ENCODE data around the gene NTSR2.

The NTSR2 gene

DNA sequence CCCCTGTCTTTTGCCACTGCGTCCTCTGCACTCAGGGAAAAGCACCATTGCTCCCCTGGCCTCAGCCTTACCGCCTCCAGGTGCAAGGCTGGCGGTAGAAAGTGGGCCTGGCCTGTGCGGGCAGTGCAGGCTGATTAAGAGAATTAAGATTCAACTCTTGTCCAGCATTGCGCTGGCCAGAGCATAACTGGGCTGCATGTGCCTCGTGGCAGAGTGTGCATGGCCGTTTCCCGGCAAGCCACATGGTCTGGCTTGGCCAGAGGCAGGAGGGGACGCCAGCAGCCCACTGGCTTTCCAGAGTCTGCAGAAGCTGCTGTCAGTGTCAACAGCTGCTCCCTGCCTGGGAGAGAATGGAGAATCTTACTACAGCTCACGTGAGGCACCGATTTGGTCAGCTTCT lies 12.3 kb downstream of the NTSR2 start:
- DNase-seq (ENCODE audit: low read depth) = no peak

DNA sequence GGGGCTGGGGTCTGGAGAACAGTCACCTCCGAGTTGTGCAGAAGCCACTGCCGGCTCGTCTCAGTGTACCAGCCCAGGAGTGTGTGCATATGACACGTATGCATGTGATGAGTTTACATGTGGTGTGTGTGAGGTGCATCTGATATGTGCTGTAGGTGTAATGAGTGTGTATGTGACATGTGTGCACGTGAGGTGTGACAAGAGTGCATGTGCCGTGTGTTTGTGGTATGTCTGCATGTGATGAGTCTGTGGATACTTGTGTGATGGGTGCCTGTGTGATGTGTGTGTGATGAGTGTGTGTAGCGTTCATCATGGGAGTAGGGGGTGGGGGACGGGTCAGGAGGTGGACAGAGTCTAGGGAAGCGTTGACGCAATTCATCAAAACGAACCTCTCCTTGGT lies 12.8 kb downstream of the NTSR2 start:
- no peak for DNase-seq (ENCODE audit: low read depth)

DNA sequence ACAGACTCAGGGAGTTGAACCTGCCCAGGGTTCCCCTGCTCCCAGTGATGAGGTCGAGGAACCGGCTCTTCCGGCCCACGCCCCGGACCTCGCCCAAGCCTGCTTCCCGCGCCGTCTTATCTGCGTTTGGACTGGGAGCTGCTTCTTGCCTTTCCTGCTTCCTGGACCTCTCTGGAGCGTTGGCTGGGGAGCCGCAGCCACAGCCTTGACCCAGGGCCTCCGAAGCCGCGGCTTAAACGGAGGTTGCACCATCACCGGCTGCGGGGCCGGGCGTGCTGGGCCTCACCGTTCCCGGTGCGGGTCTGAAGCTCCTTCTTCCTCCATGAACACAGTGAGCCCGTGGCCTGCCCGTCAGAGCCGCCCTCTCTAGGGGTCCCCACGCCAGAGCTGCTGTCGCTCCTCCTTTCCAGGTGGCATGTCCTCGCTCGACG lies 13.3 kb downstream of the NTSR2 start:
- DNase-seq (ENCODE audit: low read depth) = no peak

DNA sequence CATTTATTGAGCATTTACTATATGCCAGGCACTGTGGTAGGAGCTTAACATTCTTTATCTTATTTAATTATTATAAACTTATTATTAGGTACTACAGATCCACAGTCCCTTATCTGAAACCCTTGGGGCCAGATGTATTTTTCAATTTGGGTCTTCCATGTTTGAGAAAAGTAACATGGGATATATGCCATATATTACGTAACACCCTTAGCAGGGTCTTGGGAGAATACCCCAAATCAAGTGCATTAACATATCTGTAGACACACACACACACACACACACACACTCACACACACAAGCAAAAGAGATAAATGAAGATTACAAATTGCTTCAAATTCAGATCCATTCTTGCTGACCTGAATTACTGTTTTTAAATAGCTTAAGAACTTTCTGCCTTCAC lies 13.7 kb downstream of the NTSR2 start:
- no peak for DNase-seq (ENCODE audit: low read depth)

DNA sequence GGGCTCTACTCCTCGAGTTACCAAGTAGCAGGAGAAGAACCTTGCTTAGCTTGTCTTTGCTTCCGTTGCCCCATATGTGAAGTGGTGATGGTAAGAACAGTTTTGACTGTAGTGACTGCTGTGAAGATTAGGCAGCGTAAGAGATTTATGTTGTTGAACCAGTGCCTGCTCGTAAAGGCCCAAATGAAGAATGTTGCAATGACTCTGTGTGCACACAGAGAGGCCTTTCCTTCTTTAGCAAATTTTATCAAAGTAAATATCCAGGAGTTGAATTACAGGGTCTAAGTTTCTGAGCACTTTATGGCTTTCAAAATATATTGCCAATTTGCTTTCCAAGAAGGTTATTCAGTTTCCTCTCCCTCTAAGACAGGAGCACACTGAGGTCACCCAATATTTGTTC lies 14.5 kb downstream of the NTSR2 start:
- DNase-seq (ENCODE audit: low read depth) = no peak

DNA sequence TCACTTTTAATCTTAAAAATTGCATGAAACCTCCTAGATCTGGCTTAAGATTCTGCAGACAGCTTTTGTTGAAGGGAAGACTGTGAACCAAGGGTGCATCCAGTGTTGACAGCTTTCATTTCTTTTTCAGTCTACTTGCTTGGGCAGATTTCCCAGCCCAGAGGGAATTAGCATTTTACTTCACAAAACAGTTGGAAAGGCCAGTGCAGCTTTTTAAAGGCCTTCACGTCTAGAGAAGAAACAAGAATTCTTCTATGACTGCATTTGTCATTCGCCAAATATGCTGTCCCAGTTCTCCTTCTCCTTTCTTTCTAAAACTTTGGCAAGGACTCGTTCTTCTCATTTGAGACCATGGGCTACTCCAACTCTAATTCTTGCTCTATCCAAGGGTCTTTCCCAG lies 17.4 kb downstream of the NTSR2 start:
- DNase-seq (ENCODE audit: low read depth) = no peak

DNA sequence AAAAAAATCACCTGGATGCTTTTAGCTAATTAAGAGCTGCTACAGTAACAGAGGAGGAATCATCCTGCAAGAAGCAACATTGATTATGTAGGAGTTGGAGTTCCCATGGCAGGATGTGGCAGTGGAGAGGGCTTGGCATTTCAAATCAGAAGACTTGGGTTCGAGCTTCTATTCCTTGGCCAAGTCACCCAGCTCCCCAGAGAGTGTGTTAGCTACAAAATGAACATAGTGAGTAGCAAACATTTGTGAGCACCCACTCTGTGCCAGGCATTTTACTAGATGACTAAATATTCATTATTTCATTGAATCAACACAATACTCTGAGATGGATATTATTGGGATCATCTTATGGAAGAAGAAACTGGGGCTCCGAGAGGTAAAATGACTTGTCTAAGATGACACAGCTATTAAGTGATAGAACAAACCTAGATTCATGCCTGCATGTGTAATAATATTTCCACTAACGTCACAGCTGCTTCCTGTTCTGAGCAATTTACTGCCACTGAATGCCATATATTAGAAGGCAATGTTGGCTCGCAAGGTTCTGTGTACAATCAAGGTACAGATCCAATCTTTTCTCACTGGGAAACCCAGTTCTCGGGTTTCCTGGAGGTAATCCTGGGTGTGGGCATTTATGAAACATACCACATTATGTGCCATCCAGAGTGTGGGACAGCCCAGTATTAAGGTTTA lies 18.0 kb downstream of the NTSR2 start:
- no peak for DNase-seq (ENCODE audit: low read depth)

DNA sequence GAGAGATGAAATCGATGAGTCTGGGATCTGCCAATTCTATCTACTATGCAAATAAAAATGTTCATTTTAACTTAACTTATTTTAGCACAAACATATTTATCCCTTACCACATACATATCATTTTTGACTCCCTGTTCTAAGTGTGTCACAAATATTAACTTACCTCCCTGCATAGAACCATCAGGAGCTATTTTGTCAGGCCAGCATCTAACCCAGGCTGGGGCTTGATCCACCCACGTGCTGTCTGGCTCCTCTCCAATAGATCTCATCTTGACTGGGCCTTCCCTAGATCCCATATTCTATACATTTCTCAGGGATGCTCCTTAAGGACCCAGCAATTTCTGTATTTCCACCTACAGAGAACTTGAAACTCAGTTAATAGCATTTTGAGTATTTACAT lies 20.9 kb downstream of the NTSR2 start:
- DNase-seq (ENCODE audit: low read depth) = no peak

DNA sequence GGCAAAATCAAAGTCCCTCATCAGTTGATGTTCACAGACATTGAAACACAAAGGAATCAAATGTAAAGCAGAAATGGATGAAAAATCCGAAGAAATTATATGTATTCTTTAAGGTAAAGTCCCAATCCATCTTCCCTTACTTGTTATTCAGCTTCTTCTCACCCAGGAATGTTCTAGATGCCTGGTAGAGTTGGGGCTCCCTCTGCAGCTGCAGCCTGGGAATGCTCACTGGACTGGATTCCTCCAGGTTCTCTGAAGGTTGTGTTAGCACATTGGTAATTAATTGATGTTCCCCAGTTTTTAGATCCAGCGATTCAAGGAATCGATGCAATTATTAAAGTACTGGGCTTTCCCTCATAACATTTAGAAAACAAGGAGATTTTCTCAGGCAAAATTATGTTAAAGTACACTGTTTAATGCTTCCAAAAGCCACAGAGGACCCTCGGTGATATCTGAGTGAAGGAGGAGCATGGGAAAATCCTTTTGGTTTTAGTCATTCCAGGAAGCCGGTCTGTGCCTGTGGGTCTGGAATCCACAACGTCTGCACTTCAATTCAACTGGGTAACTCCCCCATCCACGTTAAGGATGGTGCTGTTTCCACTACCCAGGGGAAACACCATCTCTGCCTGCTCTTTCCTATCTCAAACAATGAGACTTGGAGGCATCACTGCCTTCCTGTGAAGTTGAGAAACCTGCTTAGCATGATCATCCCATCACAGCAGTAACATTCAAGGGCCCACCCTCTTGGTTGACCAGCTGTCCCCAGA lies 22.0 kb downstream of the NTSR2 start:
- no peak for DNase-seq (ENCODE audit: low read depth)

DNA sequence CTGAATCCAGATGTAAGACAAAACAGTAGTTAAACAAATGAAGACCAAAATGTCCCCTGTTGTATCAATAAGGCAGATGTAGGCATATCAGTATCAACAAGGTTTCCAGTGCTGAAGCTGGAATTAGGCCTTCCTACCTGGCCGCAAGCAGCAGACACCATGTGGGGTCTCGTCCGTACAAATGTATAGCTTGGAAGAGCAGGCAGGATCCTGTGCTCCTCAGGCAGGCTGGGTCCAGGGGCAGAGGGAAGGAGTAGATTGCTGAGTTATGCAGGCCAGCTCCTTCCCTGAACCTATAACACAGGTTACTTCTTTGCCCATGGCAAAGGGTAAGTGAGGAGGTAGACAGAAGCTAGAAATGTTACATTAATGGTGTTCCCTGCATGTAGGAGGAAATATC lies 23.5 kb downstream of the NTSR2 start:
- DNase-seq (ENCODE audit: low read depth) = no peak

DNA sequence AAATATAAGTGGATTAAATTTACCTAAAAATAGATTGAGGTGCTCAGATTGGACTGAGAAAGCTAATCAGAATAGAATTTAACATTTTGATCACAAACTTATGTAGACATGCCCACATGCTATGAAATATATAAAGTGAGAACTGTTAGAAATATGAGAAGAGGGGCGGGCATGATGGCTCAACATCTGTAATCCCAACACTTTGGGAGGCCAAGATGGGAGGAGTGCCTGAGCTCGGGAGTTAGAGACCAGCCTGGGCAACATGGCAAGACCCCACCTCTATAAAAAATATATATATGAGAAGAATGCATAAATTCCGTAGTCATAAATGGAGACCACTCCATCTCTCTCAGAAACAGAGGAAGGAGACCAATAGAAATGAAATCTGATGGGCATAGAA lies 25.7 kb downstream of the NTSR2 start:
- no peak for DNase-seq (ENCODE audit: low read depth)

DNA sequence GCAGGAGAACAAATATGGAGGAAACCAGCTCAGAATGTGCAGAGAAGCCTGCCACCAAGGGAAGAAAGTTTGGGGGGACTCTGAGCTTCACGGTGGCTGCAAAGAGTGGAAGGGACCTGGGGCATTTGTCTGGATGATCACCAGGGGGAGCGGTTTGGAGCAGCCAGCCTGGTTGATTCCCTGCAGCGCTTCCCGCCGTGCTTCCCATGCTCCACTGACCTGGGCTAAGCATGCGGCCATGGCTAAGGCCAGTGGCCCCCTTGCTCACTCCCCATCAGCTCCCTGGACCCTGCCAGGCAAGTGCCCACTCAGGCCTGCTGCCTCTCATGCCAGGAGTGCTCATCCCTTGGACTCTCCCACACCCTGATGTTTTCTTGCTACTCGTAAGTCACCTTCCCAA lies 27.0 kb downstream of the NTSR2 start:
- no peak for DNase-seq (ENCODE audit: low read depth)

DNA sequence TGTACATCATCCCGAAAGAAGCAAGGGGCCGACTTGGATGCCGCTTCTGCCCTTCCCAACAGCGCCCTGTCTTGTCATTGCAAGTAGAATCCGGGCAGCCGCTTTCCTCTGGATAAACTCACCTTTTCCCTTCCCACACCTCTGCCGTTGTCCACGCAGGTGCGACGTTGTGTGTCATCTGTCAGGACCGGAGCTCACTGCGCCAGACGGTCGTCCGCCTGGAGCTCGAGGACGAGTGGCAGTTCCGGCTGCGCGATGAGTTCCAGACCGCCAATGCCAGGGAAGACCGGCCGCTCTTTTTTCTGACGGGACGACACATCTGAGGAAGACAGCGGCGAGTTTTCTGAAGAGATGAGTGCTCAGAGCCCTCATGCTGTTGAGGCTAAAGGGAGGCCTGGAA lies 29.9 kb downstream of the NTSR2 start:
- no peak for DNase-seq (ENCODE audit: low read depth)

DNA sequence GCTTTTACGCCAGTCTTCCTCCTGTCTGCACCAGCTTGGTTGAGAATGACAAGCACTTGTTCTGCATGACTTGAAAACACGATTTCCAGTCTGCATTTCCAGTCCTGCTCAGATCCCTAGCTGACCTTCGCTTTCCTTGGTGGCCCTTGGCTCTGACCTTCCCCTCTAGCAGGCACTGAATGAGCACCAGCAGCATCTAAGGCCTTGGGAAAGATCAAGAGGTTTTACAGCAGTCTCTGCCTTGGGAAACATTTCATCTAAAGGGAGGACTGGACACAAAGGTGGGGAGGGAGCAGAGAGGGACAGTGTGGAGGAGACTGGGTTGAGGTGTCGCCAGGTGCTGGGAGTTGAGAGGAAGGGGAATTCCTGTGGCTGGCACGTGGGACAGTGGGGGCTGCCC lies 30.5 kb downstream of the NTSR2 start:
- no peak for DNase-seq (ENCODE audit: low read depth)

DNA sequence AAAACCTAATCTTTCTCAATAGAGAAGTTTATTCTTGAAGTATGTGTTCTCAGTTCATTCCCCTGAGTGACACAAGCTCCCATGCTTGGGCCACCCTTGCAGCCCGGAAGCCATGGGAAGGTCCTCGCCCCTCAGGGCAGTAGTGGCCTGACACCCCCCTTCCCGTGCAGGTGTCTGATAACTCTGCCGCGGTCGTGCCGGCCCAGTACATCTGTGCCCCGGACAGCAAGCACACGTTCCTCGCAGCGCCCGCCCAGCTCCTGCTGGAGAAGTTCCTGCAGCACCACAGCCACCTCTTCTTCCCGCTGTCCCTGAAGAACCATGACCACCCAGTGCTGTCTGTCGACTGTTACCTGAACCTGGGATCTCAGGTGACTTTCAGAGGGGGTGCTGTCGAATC lies 32.4 kb downstream of the NTSR2 start:
- DNase-seq (ENCODE audit: low read depth) = no peak

DNA sequence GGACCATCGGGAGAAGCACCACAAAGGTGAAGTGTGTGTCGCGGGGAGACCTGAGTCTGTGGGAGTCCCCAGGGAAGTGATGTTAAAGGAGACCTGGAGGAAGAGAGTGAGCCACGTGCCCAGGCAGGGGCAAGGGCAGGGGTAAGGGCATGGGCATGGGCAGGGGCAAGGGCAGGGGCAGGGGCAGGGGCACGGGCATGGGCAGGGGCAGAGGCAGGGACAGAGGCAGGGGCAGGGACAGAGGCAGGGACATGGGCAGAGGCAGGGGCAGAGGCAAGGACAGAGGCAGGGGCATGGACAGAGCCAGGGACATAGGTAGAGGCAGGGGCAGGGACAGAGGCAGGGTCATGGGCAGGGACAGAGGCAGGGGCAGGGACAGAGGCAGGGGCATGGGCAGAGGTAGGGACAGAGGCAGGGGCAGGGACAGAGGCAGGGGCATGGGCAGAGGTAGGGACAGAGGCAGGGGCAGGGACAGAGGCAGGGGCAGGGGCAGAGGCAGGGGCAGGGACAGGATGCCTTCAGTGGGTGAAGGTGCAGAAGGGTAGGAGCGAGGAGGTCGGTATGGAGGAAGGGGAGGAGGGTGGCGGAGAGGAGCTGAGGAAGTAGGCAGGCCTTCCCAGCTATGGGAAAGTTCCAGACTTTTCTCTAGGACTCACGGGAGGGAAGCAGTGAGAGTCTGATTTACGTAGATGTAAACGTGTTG lies 33.3 kb downstream of the NTSR2 start:
- DNase-seq (ENCODE audit: low read depth) = no peak

DNA sequence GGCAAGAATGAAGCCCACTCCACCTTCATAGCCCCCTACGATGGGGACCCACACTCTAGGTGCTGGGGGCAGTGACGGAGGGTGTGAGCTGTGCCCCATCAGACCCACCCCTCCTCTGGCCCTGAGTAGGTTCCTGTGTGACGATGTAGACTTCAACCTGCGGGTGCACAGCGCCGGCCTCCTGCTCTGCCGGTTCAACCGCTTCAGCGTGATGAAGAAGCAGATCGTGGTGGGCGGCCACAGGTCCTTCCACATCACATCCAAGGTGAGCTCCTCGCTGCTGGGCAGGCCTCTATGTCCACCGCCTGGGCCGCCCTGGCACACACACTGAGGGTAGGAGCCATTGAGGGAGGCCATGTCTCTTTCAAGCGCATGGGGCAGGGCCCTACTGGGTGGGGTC lies 34.9 kb downstream of the NTSR2 start:
- no peak for DNase-seq (ENCODE audit: low read depth)

DNA sequence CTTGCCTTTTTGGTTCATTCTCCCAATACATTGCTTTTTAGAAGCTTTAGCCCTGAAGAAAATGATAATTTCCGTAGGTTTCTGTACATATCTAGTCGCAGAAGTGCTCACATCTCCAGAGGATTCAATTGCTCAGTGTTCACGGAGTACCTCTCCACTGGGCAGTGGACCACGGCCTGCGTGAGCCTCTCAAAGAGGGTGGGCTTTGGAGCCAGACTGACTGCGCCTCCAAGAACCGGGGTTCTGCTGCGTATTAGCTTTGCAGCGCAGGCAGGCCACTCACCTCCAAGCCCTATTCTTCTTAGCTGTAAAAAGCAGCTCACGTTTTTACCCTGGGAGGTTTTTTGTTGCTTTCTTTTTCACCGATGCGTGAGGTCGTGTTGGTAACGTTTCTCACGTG lies 35.4 kb downstream of the NTSR2 start:
- DNase-seq (ENCODE audit: low read depth) = no peak

DNA sequence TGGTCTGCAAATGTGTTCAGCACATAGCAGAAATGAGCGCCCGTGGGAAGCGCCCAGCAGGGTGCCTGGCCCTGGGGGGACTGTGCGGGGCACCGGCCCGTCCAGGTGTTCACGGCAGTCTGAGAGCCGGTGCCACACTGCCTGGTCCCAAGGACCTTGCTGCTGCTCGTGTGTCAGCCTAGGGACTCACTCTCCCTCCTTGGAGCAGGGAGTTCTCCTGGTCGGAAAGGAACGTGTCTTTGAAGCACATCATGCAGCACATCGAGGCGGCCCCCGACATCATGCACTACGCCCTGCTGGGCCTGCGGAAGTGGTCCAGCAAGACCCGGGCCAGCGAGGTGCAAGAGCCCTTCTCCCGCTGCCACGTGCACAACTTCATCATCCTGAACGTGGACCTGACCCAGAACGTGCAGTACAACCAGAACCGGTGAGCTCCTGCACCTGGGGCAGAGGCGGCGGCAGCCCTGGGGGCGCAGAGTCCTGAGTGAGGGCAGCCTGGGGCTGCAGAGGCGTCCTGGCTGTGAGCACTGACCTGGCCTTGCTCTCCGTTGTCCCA lies 36.0 kb downstream of the NTSR2 start:
- DNase-seq (ENCODE audit: low read depth) = no peak

DNA sequence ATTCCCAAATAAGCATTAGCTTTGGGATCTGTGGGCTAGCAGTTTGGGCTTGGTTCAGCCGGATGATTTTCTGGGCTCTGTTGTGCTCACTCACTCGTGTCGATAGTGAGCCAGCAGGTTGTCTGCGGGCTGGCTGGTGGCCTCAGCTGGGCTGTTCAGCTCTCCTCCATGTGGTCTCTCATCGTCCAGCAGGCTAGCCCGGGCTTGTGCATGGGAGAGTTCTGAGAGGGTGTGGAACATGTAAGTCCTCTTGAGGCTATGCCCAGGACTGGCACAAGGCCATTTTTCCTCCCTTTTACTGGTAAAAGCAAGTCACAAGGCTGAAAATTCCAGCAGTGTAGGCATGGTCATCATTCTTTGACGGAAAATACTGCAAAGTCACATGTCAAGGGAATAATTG lies 38.5 kb downstream of the NTSR2 start:
- DNase-seq (ENCODE audit: low read depth) = no peak

DNA sequence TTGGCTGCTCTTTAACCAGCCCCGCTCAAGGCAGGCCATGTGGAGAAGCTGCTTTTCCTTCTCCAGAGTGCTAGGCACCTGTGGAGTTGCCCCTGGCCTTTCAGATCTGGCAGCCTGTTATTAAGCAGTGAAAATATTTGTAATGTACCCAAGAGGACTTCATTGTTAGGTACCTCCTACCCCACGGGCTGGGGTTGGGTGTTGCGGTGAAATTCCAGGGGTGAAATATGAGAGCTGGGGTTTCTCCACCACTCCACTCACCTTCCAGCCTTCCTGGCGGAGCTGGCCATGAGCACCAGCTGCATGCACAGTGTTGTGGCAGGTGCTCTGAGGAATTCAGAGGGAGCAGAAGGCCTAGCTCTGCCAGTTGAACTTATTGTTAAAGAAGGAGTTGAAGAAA lies 39.1 kb downstream of the NTSR2 start:
- DNase-seq (ENCODE audit: low read depth) = no peak

DNA sequence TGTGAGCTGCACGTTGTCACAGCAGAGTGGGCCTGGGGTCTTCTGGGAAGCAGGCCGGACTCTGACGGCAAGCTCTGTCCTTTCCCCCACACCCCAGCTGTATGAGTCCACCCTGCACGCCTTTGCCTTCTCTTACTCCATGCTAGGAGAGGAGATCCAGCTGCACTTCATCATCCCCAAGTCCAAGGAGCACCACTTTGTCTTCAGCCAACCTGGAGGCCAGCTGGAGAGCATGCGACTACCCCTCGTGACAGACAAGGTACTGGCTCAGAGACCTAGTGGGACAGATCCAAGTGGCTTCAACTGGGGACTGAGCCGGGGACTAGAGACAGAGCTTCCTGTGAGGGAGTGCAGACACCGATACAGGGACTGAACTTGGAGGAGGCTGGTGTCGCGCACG lies 40.1 kb downstream of the NTSR2 start:
- DNase-seq (ENCODE audit: low read depth) = no peak

DNA sequence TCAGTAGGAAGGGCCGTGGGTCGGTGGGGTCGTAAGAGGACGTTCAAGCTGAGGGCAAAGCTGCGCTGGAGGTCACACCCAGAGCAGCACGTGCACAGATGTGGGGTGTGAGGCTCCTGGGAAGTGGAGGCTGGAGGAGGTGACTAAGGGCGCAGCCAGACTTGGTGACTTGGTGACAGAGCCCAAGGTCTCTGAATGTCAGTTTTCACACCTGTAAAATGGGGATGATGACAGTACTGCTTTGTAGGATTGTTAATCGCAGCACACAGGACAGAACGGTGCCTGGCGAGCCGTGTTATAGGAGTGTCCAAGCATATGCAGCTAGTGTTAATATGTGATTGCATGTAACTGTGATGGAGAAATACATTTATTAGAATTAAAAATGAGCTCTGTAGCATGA lies 40.8 kb downstream of the NTSR2 start:
- no peak for DNase-seq (ENCODE audit: low read depth)
